ENCODE data around the gene POLR2C. TPM values are rescaled to one million over a fixed set of nuclear protein-coding genes. Genes with fewer than 3 reads are reported as not detected.

The POLR2C gene
- total RNA-seq, 1 experiment from 2014 or later: 69.4 TPM

- intact Hi-C loops (cut with micrococcal nuclease; ENCODE audit: unreplicated experiment): no loop called here
- TF ChIP-seq CTCF (IDR thresholded peaks at IDR 0.05; ENCODE audit: unreplicated experiment): no peak
- CTCF ChIA-PET: interaction anchor here (0.6 kb wide), 1 partner anchor 35 kb away, joined by 4 read pairs; no protein-coding TSS in a partner anchor
- peaks cover 22% of the 10 kb centered on the region for H3K36me3 Mint-ChIP-seq (ENCODE audit: insufficient read depth, unreplicated experiment)
- no peaks in the 10 kb centered on the region for H3K9me3 Mint-ChIP-seq (ENCODE audit: low read depth, unreplicated experiment)
- no peak overlapping the region for H3K27ac Mint-ChIP-seq (ENCODE audit: unreplicated experiment)
- no TSS peak for BruUV-seq (replicated peaks)
- H3K4me3 Mint-ChIP-seq (ENCODE audit: low read depth, unreplicated experiment): no peak overlapping the region
- peaks cover 35% of the 10 kb centered on the region for H3K4me1 Mint-ChIP-seq (ENCODE audit: low read depth, unreplicated experiment)
- DNase-seq: no peak
- H3K27me3 Mint-ChIP-seq (ENCODE audit: unreplicated experiment): no peaks in the 10 kb centered on the region
Observed at GRCh38 chr16:57474671-57475661, 12.5 kb downstream of the POLR2C start.

- DNase-seq: peak; percentile 43
- peak; percentile 26 for TF ChIP-seq CTCF (IDR thresholded peaks at IDR 0.05; ENCODE audit: unreplicated experiment)
- H3K4me3 Mint-ChIP-seq (ENCODE audit: low read depth, unreplicated experiment): no peak overlapping the region
- no peaks in the 10 kb centered on the region for H3K27me3 Mint-ChIP-seq (ENCODE audit: unreplicated experiment)
- no TSS peak for BruUV-seq (replicated peaks)
- intact Hi-C loops (cut with micrococcal nuclease; ENCODE audit: unreplicated experiment): no loop called here
- H3K9me3 Mint-ChIP-seq (ENCODE audit: low read depth, unreplicated experiment): no peaks in the 10 kb centered on the region
- CTCF ChIA-PET: interaction anchor here (0.6 kb wide), 1 partner anchor 36 kb away, joined by 4 read pairs; no protein-coding TSS in a partner anchor
- H3K36me3 Mint-ChIP-seq (ENCODE audit: insufficient read depth, unreplicated experiment): peaks cover 18% of the 10 kb centered on the region
- peaks cover 35% of the 10 kb centered on the region for H3K4me1 Mint-ChIP-seq (ENCODE audit: low read depth, unreplicated experiment)
- no peak overlapping the region for H3K27ac Mint-ChIP-seq (ENCODE audit: unreplicated experiment)
Observed at GRCh38 chr16:57475711-57476339, 13.3 kb downstream of the POLR2C start.

- H3K36me3 Mint-ChIP-seq (ENCODE audit: insufficient read depth, unreplicated experiment): peaks cover 17% of the 10 kb centered on the region
- BruUV-seq (replicated peaks): no TSS peak
- peaks cover 35% of the 10 kb centered on the region for H3K4me1 Mint-ChIP-seq (ENCODE audit: low read depth, unreplicated experiment)
- no peak overlapping the region for H3K4me3 Mint-ChIP-seq (ENCODE audit: low read depth, unreplicated experiment)
- no peaks in the 10 kb centered on the region for H3K9me3 Mint-ChIP-seq (ENCODE audit: low read depth, unreplicated experiment)
- no peak for TF ChIP-seq CTCF (IDR thresholded peaks at IDR 0.05; ENCODE audit: unreplicated experiment)
- no peak for DNase-seq
- intact Hi-C loops (cut with micrococcal nuclease; ENCODE audit: unreplicated experiment): no loop called here
- H3K27me3 Mint-ChIP-seq (ENCODE audit: unreplicated experiment): no peaks in the 10 kb centered on the region
- H3K27ac Mint-ChIP-seq (ENCODE audit: unreplicated experiment): peak overlapping the region; percentile 24
- CTCF ChIA-PET: no interaction called here
Observed at GRCh38 chr16:57476546-57477410, 14.3 kb downstream of the POLR2C start.

GRCh38 chr16:57477531-57478202 lies 15.2 kb downstream of the POLR2C start:
- Mint-ChIP-seq H3K9me3 (ENCODE audit: low read depth, unreplicated experiment) (no peaks in the 10 kb centered on the region), H3K4me1 (ENCODE audit: low read depth, unreplicated experiment) (peaks cover 27% of the 10 kb centered on the region), H3K27ac (ENCODE audit: unreplicated experiment) (peak overlapping the region; percentile 24), H3K4me3 (ENCODE audit: low read depth, unreplicated experiment) (no peak overlapping the region), H3K36me3 (ENCODE audit: insufficient read depth, unreplicated experiment) (peaks cover 8% of the 10 kb centered on the region), H3K27me3 (ENCODE audit: unreplicated experiment) (no peaks in the 10 kb centered on the region)
- no peak for TF ChIP-seq CTCF (IDR thresholded peaks at IDR 0.05; ENCODE audit: unreplicated experiment)
- DNase-seq: no peak
- no TSS peak for BruUV-seq (replicated peaks)
- intact Hi-C loops (cut with micrococcal nuclease; ENCODE audit: unreplicated experiment): no loop called here
- CTCF ChIA-PET: no interaction called here
